DOHH2 (cell line): Measurements from ENCODE around the gene XRCC4.

ENCODE experiments used
- CTCF ChIP-seq: fragments of 200-600 bp; sonication (generic); IDR thresholded peaks from one replicate; pipeline ENCODE4 v1.5.1; 2014; ENCODE audit warnings: antibody characterized with exemption, mild to moderate bottlenecking, low read depth, low read length; ENCODE audit not compliant: poor library complexity, severe bottlenecking
- EZH2phosphoT487 ChIP-seq: fragments of 200-600 bp; sonication (generic); IDR thresholded peaks from 2 replicates; pipeline ENCODE4 v1.6.1; 2017; ENCODE audit warnings: borderline replicate concordance, mild to moderate bottlenecking, antibody characterized with exemption, low read length, moderate library complexity, mixed read lengths

DNA sequence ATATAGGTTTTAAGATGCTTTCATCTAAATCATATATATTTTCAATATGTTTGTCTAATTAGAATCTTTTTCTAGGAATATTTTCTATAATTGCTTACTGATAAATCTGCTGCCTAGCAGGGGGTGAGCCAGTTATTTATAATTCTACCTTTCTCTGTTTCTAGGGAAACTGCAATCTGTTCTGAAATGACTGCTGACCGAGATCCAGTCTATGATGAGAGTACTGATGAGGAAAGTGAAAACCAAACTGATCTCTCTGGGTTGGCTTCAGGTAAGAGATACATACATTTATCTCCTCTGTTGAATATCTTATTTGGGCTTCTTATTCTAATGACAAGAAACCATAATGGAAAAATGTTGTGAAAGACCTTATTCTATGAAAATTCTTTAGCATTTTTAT is 127.3 kb downstream of the XRCC4 start:
- TF ChIP-seq CTCF (no peak), EZH2phosphoT487 (no peak)
